Testis (tissue), 3 donors: Measurements from ENCODE around the gene PTPRN2. TPM values are rescaled to one million over a fixed set of nuclear protein-coding genes. Genes with fewer than 3 reads are reported as not detected.

Experiments used
- DNase-seq: peaks from one replicate; pipeline ENCODE4 v3.0.0-alpha.2; 2019
- H3K27ac ChIP-seq, 2 donors: fragments of 200-600 bp; sonication (generic); one replicate each; pipeline ENCODE4 v1.5.1; 2019
- H3K27me3 ChIP-seq: fragments of 200-600 bp; sonication (generic); one replicate; pipeline ENCODE4 v1.5.1; 2019
- H3K36me3 ChIP-seq: fragments of 200-600 bp; sonication (generic); one replicate; pipeline ENCODE4 v1.5.1; 2017; ENCODE audit warnings: low read depth; ENCODE audit errors: missing control alignments
- H3K4me1 ChIP-seq: fragments of 200-600 bp; sonication (generic); one replicate; pipeline ENCODE4 v1.5.1; 2019
- H3K4me3 ChIP-seq, 2 donors: fragments of 200-600 bp; sonication (generic); one replicate each; pipeline ENCODE4 v1.5.1; 2017 to 2019
- H3K9me3 ChIP-seq: fragments of 200-600 bp; sonication (generic); one replicate; pipeline ENCODE4 v1.5.1; 2017
- POLR2A ChIP-seq: fragments of 450-650 bp; IDR thresholded peaks from one replicate; pipeline ENCODE4 v1.6.1; 2017; ENCODE audit warnings: antibody characterized with exemption, mild to moderate bottlenecking, moderate library complexity
- WGBS, 2 donors: methylation state at CpG; one replicate each; pipeline ENCODE4 v1.1.5; 2018; 5-methylcytosine and 5-hydroxymethylcytosine counted together
- intact Hi-C: fragments of 100-400 bp; cut with DNase I; formaldehyde crosslinking; loops from one replicate; pipeline ENCODE4 v1.15.1; 2023; ENCODE audit warnings: low total_unique reads
- polyA plus RNA-seq: library from polyadenylated mRNA; stranded (reverse); fragments of 350-450 nt; fragmentation: Illumina TruSeq; extraction: RNeasy Lipid Tissue Mini Kit (QIAGEN cat#74804); gene quantifications from one replicate; pipeline ENCODE4 v1.2.3, GENCODE V29; 2014; ENCODE audit warnings: low read depth, low replicate concordance; ENCODE audit not compliant: insufficient read depth
- total RNA-seq, 2 donors: library from RNA; depleted of rRNA; stranded (reverse); fragments of >200 nt; gene quantifications; one replicate each; pipeline ENCODE4 v1.2.3, GENCODE V29; 2016
- TF ChIP-seq, protein P1 (sequence below), 3 experiments: fragments of 450-650 bp in 2 of 3; fragments of 200-600 bp in 1 of 3; sonication (generic) in 1 of 3; IDR thresholded peaks; one replicate each; pipeline ENCODE4 v1.5.1; 2016 to 2019; ENCODE audit warnings: antibody characterized with exemption in 3 of 3, mild to moderate bottlenecking in 2 of 3, moderate library complexity in 1 of 3

Gene PTPRN2
- total and polyA plus RNA-seq, 3 donors from 2014 or later, result 9.3 to 10.8 (median 9.8) TPM

DNA sequence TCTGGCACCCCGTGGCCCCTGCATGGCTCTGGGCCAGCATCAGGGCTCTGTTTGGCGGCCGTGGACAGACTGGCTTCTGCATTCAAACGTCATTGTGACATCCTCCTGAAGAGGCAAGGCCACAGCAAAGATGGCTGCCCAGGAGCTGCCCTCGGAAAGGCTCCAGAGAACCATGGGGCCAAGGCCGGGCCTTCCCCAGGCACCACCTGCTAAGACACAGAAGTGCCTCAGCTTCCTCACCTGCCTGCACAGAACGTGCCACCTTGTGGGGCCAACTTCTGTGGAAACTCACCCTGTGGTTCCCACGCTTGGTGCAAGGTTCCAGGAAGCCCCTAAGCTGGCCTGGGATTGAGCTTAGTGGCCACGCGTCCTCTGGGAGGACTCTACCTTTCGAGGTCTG lies 396.9 kb downstream of the PTPRN2 start:
- H3K4me3 ChIP-seq, result no peak overlapping the region
- H3K9me3 ChIP-seq, result no peaks in the 10 kb centered on the region
- no peak for DNase-seq
- WGBS, 2 donors, result 81 to 86% methylated on average over 4 to 11 of the region's 11 CpGs
- H3K27ac ChIP-seq, result no peak overlapping the region
- no peaks in the 10 kb centered on the region for H3K36me3 ChIP-seq
- no peaks in the 10 kb centered on the region for H3K4me1 ChIP-seq
- no peak for TF ChIP-seq POLR2A
- TF ChIP-seq, protein P1, sequence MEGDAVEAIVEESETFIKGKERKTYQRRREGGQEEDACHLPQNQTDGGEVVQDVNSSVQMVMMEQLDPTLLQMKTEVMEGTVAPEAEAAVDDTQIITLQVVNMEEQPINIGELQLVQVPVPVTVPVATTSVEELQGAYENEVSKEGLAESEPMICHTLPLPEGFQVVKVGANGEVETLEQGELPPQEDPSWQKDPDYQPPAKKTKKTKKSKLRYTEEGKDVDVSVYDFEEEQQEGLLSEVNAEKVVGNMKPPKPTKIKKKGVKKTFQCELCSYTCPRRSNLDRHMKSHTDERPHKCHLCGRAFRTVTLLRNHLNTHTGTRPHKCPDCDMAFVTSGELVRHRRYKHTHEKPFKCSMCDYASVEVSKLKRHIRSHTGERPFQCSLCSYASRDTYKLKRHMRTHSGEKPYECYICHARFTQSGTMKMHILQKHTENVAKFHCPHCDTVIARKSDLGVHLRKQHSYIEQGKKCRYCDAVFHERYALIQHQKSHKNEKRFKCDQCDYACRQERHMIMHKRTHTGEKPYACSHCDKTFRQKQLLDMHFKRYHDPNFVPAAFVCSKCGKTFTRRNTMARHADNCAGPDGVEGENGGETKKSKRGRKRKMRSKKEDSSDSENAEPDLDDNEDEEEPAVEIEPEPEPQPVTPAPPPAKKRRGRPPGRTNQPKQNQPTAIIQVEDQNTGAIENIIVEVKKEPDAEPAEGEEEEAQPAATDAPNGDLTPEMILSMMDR (IDR thresholded peaks at IDR 0.05), result no peak
- H3K27me3 ChIP-seq, result no peaks in the 10 kb centered on the region
- intact Hi-C loops, result no loop called here

DNA sequence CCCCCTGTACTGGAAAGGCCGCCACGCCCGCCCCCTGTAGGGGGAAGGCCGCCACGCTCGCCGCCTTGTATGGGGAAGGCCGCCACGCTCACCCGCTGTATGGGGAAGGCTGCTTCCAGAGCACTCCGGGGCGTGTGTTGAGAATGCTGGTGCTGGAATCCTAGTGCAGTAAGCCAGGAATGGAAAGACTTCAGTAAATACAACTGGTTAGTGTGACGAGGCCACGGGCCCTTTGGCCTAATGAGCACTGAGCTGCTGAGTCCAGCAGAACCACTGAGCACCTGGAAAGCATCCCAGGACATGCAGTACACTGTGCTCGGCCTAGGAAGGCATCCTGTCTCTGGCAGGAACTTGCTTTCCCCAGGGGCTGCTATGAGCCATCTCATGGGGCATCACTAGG lies 398.9 kb downstream of the PTPRN2 start:
- H3K27ac ChIP-seq, result no peak overlapping the region
- H3K4me1 ChIP-seq, result no peaks in the 10 kb centered on the region
- no peaks in the 10 kb centered on the region for H3K36me3 ChIP-seq
- peak; percentile 65 for DNase-seq
- 63 to 83% methylated on average over 1 to 15 of the region's 15 CpGs for WGBS, 2 donors
- H3K4me3 ChIP-seq, result no peak overlapping the region
- no peaks in the 10 kb centered on the region for H3K9me3 ChIP-seq
- no peaks in the 10 kb centered on the region for H3K27me3 ChIP-seq
- intact Hi-C loops, result no loop called here
- TF ChIP-seq POLR2A, result no peak
- TF ChIP-seq, protein P1 (IDR thresholded peaks at IDR 0.05), result no peak

DNA sequence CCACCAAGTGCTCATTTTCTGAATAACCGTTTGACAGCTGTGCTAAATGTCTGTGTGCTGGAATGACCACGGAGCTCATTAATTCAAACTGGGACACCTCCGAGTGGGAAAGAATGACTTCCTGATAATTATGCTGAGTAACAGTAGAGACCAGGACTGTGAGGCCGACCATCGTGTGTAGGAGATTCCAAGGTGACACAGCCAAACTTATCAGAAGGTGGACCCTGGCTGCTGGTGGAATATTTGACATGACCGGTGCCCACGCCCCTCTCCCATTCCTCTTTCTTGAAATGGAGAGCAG lies 400.0 kb downstream of the PTPRN2 start:
- Histone ChIP-seq H3K27ac (no peak overlapping the region), H3K4me3 (peak overlapping the region in 1 of 2 donors; percentile 14), H3K36me3 (no peaks in the 10 kb centered on the region), H3K4me1 (no peaks in the 10 kb centered on the region), H3K27me3 (no peaks in the 10 kb centered on the region), H3K9me3 (no peaks in the 10 kb centered on the region)
- WGBS, 2 donors, result 45 to 54% methylated on average over 5 to 7 of the region's 7 CpGs
- DNase-seq, result no peak
- no peak for TF ChIP-seq POLR2A
- TF ChIP-seq, protein P1 (IDR thresholded peaks at IDR 0.05), result no peak
- intact Hi-C loops, result no loop called here

GRCh38 chr7:158186864-158187693 lies 400.5 kb downstream of the PTPRN2 start:
- 55 to 56% methylated on average over 13 of the region's 13 CpGs for WGBS, 2 donors
- no peak for TF ChIP-seq POLR2A
- Histone ChIP-seq H3K36me3 (no peaks in the 10 kb centered on the region), H3K4me1 (no peaks in the 10 kb centered on the region), H3K27ac (no peak overlapping the region), H3K27me3 (no peaks in the 10 kb centered on the region), H3K4me3 (no peak overlapping the region), H3K9me3 (no peaks in the 10 kb centered on the region)
- no peak for DNase-seq
- intact Hi-C loops, result no loop called here

- H3K4me1 ChIP-seq, result no peaks in the 10 kb centered on the region
- H3K27me3 ChIP-seq, result no peaks in the 10 kb centered on the region
- H3K27ac ChIP-seq, result no peak overlapping the region
- TF ChIP-seq, protein P1 (IDR thresholded peaks at IDR 0.05), result no peak
- TF ChIP-seq POLR2A, result no peak
- no peak for DNase-seq
- no peaks in the 10 kb centered on the region for H3K9me3 ChIP-seq
- 88 to 95% methylated on average over 12 of the region's 12 CpGs for WGBS, 2 donors
- H3K4me3 ChIP-seq, result no peak overlapping the region
- intact Hi-C loops, result no loop called here
- no peaks in the 10 kb centered on the region for H3K36me3 ChIP-seq
Measured at GRCh38 chr7:158186406-158186805, 401.2 kb downstream of the PTPRN2 start.
